Measurements from ENCODE around the gene GAK. TPM values are rescaled to one million over a fixed set of nuclear protein-coding genes. Genes with fewer than 3 reads are reported as not detected.

Gene GAK
- total and polyA plus RNA-seq, 2 experiments from 2014 or later, result 59.8 to 144 TPM

DNA sequence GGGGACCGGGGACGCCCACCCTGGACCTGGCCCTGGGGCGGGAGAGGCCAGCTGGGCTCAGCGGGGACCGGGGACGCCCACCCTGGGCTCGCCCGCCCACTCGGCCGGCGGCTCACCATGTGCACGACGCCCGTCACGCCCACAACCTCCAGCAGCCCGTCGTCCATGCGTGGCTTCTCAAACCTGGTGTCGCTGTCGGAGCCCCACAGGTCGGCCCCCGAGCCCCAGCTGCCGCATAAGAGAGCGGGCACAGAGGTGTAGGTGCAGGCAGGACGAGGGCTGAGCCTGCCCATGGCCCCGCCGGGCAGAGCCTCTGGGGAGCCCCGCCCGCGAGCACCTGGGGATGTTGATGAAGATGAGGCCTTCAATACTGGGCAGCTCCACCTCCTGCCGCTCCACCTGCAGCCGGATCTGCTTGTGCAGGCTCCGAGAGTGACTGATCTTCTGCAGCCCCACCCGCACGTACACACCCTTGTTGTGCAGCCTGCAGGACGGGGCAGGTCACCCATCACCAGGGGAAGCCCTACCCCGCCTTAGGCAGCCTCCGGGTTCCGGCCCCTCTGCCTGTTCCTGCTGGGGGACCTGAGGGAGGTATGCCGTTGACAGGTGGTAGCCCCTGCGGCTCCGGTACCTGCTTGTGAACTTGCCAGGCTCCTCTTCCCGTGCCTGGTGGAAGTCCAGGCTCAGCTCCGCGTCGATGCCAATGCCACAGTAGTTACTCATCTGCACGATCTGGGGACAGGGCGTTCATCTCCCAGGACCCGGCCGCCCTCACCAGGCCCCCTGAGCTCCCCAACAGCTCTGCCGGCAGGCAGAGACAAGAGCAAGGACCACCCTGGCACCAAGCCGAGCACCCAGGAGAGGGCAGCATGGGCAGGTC lies 29.5 kb upstream of the GAK start:
- no peak for DNase-seq (ENCODE audit: low read depth in 1 of 2, low spot score in 1 of 2)
- Histone ChIP-seq H3K9me3 (ENCODE audit: low read depth) (no peaks in the 10 kb centered on the region), H3K36me3 (no peaks in the 10 kb centered on the region), H3K27me3 (peaks cover 2% of the 10 kb centered on the region), H3K4me3 (no peak overlapping the region), H3K4me1 (ENCODE audit: low read depth) (no peaks in the 10 kb centered on the region), H3K27ac (no peak overlapping the region)
- TF ChIP-seq, protein P1, sequence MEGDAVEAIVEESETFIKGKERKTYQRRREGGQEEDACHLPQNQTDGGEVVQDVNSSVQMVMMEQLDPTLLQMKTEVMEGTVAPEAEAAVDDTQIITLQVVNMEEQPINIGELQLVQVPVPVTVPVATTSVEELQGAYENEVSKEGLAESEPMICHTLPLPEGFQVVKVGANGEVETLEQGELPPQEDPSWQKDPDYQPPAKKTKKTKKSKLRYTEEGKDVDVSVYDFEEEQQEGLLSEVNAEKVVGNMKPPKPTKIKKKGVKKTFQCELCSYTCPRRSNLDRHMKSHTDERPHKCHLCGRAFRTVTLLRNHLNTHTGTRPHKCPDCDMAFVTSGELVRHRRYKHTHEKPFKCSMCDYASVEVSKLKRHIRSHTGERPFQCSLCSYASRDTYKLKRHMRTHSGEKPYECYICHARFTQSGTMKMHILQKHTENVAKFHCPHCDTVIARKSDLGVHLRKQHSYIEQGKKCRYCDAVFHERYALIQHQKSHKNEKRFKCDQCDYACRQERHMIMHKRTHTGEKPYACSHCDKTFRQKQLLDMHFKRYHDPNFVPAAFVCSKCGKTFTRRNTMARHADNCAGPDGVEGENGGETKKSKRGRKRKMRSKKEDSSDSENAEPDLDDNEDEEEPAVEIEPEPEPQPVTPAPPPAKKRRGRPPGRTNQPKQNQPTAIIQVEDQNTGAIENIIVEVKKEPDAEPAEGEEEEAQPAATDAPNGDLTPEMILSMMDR (IDR thresholded peaks at IDR 0.05; ENCODE audit: low read depth, low read length), result no peak

DNA sequence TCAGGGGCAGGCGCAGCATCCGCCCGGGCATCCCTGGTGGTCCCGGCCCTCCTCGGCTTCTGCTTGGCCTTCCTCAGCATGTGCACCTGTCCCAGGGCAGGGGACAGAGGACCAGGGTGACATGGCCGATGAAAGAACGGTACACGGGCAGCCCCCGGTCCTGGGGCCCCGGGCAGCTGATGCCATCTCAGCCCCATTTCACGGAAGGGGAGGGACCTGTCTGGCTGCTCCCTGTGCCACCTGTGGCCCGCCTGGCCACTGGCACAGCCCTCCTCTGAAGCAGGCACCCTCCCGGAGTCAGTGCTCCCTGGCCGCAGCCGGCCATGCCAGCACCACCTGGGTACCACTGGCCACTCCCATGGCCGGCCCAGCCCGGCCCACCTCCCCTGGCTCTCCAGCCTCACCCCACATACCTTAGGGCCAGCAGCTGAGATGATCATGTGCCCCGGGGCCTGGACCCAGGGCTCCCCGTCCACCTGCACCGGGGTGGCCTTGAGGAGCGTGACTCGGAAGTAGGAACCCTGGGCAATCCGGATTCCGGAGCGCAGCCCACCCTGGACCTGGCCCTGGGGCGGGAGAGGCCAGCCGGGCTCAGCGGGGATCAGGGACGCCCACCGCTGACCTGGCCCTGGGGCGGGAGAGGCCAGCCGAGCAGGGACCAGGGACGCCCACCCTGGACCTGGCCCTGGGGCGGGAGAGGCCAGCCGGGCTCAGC lies 28.7 kb upstream of the GAK start:
- Histone ChIP-seq H3K4me3 (no peak overlapping the region), H3K27ac (no peak overlapping the region), H3K27me3 (no peaks in the 10 kb centered on the region), H3K36me3 (no peaks in the 10 kb centered on the region), H3K4me1 (ENCODE audit: low read depth) (no peaks in the 10 kb centered on the region), H3K9me3 (ENCODE audit: low read depth) (no peaks in the 10 kb centered on the region)
- TF ChIP-seq, protein P1 (IDR thresholded peaks at IDR 0.05; ENCODE audit: low read depth, low read length), result no peak
- DNase-seq (ENCODE audit: low read depth in 1 of 2, low spot score in 1 of 2), result no peak

DNA sequence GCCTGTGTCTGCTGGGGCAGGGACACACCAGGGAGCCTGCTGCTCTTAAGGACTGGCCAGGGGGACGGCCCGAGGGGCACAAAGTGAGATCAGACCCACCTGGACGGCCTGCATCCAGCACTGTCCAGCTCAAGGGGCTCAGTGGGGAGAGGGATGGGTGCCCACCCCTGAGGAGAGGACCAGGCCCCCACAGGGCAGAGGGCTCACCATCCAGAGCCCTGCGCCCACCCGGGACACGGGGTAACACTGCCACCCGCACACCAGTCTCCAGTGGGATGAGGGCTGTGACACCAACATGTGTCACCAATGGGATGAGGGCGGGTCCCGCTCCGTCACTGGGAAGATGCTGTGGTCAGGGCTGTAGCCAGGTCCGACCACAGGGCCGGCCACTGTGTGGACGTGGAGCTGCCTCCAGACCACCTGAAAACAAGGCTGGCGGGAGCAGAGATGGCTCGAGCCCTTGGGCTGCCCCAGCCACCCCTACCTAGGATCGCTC lies 28.1 kb upstream of the GAK start:
- H3K4me3 ChIP-seq, result no peak overlapping the region
- DNase-seq (ENCODE audit: low read depth in 1 of 2, low spot score in 1 of 2), result no peak
- no peaks in the 10 kb centered on the region for H3K9me3 ChIP-seq (ENCODE audit: low read depth)
- H3K36me3 ChIP-seq, result no peaks in the 10 kb centered on the region
- no peak overlapping the region for H3K27ac ChIP-seq
- TF ChIP-seq, protein P1 (IDR thresholded peaks at IDR 0.05; ENCODE audit: low read depth, low read length), result no peak
- no peaks in the 10 kb centered on the region for H3K27me3 ChIP-seq
- no peaks in the 10 kb centered on the region for H3K4me1 ChIP-seq (ENCODE audit: low read depth)

DNA sequence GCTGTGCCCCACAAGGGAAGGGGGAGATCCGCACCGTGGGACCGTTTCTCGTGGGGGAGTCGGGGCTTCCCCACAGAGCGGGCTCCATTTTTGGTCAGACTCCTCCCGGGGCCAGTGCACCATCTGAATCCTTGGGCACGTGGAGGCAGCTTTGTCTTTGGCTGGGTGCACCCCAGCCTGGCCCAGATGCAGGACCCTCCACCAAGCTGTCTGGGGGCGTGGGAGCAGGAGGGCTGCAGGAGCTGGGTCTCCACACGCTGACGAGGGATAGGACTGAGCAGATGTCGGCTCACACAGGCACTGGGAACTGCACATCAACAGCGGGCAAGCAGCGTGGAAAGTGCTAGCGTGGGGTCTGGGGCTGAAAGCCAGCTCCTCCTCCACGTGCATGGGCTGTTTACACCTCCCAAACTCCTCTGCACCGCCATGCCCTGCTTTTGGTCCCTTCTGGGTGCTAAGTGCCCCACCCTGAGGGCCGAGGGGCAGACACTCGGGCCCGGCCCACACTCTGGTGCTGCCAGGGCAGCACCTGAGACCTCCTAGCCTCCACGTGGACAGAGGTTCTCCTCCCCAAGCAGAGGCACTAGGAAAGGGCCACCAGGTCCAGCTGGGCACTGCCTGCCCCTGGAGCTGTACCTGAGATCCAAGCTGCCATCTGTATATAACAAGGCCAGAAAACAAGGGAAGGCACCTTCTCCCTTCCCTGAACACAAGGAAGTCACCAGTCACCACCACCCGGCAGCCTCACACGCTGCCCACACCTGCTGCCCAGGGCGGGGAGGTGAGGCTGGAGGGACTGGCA lies 27.4 kb upstream of the GAK start:
- no peaks in the 10 kb centered on the region for H3K9me3 ChIP-seq (ENCODE audit: low read depth)
- H3K27me3 ChIP-seq, result no peaks in the 10 kb centered on the region
- no peaks in the 10 kb centered on the region for H3K4me1 ChIP-seq (ENCODE audit: low read depth)
- no peak overlapping the region for H3K27ac ChIP-seq
- TF ChIP-seq, protein P1 (IDR thresholded peaks at IDR 0.05; ENCODE audit: low read depth, low read length), result no peak
- no peak overlapping the region for H3K4me3 ChIP-seq
- no peaks in the 10 kb centered on the region for H3K36me3 ChIP-seq
- DNase-seq (ENCODE audit: low read depth in 1 of 2, low spot score in 1 of 2), result no peak

DNA sequence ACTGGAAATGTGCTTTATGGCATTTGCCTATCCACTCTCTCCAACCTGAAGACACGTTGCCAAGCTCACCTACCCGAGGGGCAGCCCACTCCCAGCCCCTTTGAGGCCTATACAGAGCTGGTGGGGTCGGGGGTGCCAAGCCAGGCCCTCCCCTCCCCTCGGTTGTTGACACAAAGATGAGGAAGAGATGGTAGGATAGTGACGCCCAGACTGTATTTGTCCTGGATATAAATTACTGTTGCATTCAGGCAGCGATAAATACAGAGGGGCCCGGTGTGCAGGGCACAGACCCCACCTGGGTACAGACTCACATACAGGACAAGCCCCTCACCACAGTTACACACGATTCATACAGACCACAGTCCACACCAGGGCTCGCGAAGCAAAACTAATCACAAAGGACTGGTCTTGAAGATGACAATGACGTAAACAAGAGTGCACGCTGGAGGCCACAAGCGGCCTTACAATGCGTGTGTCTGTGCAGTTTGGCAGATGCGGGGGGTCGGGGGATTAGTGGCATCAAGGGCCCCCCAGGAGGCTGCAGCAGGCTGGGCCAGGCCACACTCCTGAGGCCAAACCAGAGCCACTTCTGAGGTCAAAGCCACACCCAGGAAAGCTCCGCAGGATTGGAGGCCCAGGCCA lies 26.7 kb upstream of the GAK start:
- no peaks in the 10 kb centered on the region for H3K9me3 ChIP-seq (ENCODE audit: low read depth)
- H3K27ac ChIP-seq, result no peak overlapping the region
- no peaks in the 10 kb centered on the region for H3K36me3 ChIP-seq
- H3K4me1 ChIP-seq (ENCODE audit: low read depth), result no peaks in the 10 kb centered on the region
- no peak for DNase-seq (ENCODE audit: low read depth in 1 of 2, low spot score in 1 of 2)
- TF ChIP-seq, protein P1 (IDR thresholded peaks at IDR 0.05; ENCODE audit: low read depth, low read length), result no peak
- no peak overlapping the region for H3K4me3 ChIP-seq
- H3K27me3 ChIP-seq, result no peaks in the 10 kb centered on the region

All from cardiac muscle cell (in vitro differentiated cells and primary cell).